CD4-positive, alpha-beta T cell treated with Interleukin-6 for 4 hours (primary cell): ENCODE data around the gene POLA2.
"Not testable (repeated sequence)": the region's sequence is repeated elsewhere in the genome, so short reads cannot be mapped to it uniquely, and the experiment has no call there.

Experiments used
- DNase-seq: peaks from one replicate; pipeline ENCODE4 v3.0.0-alpha.2; 2020; ENCODE audit warnings: mixed read lengths

POLA2 gene, protein sequence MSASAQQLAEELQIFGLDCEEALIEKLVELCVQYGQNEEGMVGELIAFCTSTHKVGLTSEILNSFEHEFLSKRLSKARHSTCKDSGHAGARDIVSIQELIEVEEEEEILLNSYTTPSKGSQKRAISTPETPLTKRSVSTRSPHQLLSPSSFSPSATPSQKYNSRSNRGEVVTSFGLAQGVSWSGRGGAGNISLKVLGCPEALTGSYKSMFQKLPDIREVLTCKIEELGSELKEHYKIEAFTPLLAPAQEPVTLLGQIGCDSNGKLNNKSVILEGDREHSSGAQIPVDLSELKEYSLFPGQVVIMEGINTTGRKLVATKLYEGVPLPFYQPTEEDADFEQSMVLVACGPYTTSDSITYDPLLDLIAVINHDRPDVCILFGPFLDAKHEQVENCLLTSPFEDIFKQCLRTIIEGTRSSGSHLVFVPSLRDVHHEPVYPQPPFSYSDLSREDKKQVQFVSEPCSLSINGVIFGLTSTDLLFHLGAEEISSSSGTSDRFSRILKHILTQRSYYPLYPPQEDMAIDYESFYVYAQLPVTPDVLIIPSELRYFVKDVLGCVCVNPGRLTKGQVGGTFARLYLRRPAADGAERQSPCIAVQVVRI

DNA sequence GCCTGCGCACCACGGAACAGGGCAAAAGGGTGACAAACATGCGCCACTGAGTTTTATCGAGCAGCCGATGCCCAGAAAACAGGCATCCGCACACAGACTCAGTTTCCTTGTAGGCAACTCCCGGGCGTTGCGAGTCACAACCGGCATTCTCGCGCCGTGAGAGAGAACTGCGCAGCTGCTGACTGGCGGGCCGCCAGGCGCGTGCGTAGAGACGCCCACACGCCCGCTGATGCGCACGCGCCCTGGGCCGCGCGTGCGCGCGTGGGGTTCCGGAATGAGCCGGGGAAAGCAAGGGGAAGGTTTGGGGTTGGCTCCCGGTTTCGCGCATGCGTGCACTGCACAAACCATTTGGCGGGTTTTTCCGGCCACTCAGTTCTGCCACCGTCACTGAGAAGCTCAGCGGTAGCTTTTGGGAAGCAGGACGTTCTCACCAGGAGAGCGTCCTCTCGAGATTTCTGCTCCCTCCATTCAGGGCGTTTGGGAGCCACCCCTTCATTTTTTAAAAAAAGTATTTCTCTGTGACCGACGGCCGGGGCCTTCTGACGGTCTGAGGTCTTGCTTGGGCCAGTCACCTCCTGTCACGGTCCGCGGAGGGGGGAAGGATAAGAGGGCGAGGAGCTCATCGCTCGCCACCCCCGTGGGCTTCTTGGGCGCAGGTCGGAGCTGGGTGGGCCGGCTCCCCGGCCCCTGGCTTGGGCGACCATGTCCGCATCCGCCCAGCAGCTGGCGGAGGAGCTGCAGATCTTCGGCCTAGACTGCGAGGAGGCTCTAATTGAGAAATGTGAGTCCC lies at the start of gene POLA2:
TSS of gene POLA2 (plus strand) at position 372 of the 790 bp plus-strand sequence. CDS start at position 703, 331 bp downstream.
- DNase-seq = peak; percentile 96

DNA sequence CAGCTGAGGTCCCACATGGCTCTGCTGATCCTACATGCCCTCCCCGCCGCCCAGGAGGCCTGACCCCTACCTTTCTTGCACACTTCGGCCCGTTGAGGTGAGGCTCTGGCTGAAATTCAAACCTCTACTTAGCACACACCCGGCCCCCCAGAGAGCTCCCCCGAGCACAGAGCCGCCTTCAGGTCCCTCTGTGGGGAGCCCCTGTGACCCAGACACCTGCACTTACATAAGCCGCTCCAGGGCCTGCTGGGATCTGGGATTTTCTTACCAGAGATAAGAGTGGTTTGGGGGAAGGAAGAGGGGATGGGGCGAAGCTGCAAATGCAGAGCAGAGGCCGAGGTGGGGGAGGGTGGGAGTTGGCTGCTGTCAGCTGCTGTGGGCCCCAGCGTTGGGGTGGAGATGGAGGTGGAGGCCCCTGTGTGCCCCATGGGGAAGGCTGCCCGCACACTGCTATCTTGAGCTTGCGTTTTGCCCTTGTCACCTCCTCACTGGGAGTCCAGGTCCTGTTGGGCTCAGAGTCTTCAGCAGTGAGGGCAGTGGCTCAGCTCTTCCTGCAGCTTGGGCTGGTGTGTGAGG lies 49.4 kb upstream of the POLA2 start:
- no peak for DNase-seq

- peak; percentile 38 for DNase-seq
Measured at GRCh38 chr11:65213322-65214211, 48.2 kb upstream of the POLA2 start.

DNA sequence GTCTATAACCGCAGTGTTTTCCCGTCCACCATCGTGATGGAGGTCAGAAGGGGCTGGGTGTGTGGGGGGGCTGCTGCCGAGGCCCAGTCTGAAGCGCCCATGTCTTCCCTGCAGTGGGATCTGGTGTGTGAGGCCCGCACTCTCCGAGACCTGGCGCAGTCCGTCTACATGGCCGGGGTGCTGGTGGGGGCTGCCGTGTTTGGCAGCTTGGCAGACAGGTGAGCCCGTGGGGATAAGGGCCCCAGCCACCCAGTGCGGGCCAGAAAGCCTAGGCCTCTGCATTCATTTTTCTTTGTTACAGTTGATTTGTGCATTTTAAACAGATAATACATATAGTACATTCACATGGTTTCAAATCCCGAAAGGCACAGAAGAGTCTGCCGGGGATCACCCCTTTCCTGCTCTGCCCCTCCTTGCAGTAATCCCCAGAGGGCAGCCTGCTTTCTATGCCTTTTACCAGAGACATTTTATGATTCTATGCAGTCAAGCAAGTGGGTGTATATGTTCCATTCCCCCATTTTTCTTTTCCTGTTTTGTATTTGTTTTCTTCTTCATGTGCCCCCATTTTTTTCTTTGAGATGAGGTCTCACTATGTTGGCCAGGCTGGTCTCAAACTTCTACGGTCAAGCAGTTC lies 47.4 kb upstream of the POLA2 start:
- no peak for DNase-seq

DNA sequence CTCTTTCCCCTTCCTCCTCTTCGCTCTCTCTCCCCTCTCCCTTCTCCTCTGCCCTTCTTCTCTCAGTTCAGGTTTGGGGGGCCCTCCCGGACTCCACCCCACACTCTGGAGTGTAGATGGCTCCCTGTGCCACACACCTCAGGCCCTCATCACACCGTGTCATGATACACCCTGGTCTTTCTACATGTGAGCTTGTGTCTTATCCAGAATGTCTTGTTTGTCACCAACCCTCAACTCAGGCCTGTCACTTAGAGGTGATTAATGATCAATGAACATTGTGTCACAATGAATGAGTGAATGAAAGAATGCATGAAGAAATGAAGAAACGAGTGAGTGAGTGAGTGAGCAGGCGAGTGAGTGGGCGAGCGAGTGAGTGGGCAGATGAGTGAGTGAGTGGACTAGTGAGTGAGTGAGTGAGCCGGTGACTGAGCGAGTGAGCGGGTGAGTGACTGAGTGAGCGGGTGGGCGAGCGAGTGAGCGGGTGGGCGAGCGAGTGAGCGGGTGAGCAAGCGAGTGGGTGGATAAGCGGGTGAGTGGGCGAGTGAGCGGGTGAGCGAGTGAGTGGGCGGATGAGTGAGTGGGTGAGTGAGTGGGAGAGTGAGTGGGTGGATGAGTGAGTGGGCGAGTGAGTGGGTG lies 46.2 kb upstream of the POLA2 start:
- no peak for DNase-seq

- DNase-seq = no peak
Measured at GRCh38 chr11:65216830-65217229, 44.9 kb upstream of the POLA2 start.

GRCh38 chr11:65217441-65218423 lies 44.0 kb upstream of the POLA2 start:
- no peak for DNase-seq

- no peak for DNase-seq
Measured at GRCh38 chr11:65218446-65218845, 43.3 kb upstream of the POLA2 start.

DNA sequence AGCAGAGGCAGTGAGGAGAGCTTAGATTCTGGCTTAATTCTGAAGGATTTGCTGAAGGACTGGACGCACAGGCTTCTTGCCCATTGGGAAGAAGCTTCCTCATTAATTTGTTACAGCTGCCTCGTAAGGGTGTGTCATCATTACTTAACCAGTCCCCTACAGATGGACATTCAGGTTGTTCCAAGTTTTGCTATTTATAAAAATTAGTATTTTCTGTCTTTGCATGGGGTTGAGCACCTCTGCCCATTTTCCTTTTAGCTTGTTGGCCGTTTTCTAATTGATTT lies 41.9 kb upstream of the POLA2 start:
- no peak for DNase-seq

GRCh38 chr11:65221026-65221425 lies 40.7 kb upstream of the POLA2 start:
- no peak for DNase-seq

DNA sequence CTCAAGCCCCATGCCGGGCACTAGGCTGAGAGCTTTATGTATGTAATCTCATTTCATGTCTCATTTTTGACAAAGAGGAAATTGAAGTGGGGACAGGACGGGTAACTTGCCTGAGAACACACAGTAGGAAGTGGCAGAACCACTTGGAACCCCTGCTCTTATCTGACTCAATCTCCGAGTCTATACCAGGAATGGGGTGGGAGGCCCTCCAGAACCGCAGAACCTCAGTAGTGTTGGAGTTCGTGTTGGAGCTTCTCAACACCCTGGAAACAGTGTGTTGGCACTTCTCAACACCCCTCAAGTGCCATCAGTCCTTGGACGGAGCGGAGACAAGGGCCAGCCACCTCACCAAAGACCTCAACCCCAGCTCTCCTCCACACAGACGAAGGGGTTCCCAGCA lies 38.8 kb upstream of the POLA2 start:
- DNase-seq = no peak

DNA sequence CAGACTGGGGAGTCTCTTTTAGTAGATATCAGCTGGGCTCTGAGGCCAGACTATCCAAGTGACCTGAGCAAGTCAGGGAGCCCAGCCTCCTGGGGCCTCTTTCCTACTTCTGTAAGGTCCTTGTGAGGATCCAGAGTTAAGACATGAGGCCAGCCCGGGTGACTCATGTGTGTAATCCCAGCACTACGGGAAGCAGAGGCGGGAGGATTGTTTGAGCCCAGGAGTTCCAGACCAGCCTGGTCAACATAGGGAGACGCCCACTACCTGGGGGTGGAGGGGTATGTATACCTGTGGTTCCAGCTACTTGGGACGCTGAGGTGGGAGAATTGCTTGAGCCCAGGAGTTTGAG lies 36.9 kb upstream of the POLA2 start:
- DNase-seq = no peak

GRCh38 chr11:65225279-65226102 lies 36.3 kb upstream of the POLA2 start:
- peak; percentile 71 for DNase-seq

- DNase-seq = no peak
Measured at GRCh38 chr11:65226103-65226442, 35.7 kb upstream of the POLA2 start.

GRCh38 chr11:65227879-65228278 lies 33.9 kb upstream of the POLA2 start:
- no peak for DNase-seq

DNA sequence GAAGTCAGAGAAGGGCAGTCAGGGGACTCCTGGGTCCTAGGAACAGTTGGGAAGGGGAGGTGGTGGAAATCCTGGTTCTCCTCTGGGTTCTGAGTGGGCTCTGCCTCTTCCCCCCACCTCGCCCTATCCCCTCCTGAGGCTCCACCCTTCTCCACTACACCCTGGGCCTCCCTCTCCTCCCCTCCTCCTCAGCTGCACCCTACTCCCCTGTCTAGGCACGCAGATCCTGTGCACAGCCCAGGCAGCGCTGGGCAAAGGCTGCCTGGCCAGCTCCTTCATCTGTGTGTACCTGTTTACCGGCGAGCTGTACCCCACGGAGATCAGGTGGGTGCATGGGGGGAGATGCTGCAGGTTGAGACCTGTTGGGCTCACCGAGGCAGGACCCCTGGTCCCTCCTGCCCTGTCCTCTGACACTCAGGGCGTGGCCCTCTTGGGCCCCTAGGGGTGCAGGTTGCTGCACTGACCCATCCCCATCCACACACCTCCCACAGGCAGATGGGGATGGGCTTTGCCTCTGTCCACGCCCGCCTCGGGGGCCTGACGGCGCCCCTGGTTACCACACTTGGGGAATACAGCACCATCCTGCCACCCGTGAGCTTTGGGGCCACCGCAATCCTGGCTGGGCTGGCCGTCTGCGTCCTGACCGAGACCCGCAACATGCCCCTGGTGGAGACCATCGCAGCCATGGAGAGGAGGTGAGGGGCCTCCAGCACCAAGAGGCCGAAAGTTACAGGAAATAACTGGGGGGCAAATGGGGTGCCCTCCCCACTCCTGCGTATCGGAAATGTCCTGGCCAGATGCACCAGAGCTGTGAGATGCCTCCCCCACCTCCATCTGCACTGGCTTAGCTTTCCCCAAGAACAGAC lies 25.3 kb upstream of the POLA2 start:
- DNase-seq = no peak

- not testable (repeated sequence) for DNase-seq
Measured at GRCh38 chr11:65238302-65238701, 23.5 kb upstream of the POLA2 start.

DNA sequence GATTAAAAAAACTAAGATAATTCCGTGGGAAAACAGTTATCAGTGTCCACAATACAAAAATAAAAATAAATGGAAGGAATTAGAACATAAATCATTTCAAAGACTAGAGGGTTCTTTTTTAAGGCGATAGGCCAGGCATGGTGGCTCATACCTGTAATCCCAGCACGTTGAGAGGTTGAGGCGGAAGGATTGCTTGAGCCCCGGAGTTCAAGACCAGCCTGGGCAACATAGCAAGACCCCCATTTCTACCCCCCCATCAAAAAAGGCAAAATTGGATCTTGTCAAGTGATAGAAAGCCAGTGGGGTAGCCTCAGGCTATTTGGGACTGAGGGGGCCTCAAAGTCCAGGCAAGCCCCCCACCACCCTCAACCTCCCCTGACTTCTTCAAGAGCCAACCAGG lies 20.6 kb upstream of the POLA2 start:
- DNase-seq = no peak

- no peak for DNase-seq
Measured at GRCh38 chr11:65241692-65242091, 20.1 kb upstream of the POLA2 start.
